Measurements from ENCODE around the gene MVB12B. TPM values are rescaled to one million over a fixed set of nuclear protein-coding genes. Genes with fewer than 3 reads are reported as not detected.
A peak's percentile ranks its signal among the peaks of the same experiment; 100 is the strongest.

The MVB12B gene
- total and polyA plus RNA-seq, 2 of the 13 experiments (the other 11 are each of a cell fraction or from before 2014, with no cell fraction given), result 12.1 to 30.1 TPM

DNA sequence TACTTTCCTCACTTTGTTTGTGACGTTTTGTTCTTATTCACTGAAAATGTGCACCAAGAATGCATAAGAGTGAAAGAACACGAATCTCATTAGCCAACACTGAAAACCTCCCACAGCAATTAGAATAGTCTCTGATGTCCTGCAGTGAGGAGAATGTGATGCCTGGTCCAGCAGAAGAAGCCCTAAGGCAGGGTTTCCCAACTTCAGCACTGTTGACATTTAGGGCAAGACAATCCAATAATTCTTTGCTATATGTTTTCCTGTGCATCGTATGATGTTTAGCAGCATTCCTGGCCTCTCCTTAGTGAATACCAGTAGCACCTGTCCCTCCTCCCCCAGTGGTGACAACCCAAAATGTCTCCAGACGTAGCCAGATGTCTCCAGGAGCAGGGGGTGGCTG lies 14.8 kb downstream of the MVB12B start:
- Histone ChIP-seq H3K4me2 (ENCODE audit: low read depth, low read length) (no peak overlapping the region), H3K9me3 (ENCODE audit: low read length) (no peaks in the 10 kb centered on the region), H2AFZ (ENCODE audit: low read length) (no peak overlapping the region), H3K9ac (ENCODE audit: insufficient read depth, low read depth, low read length) (no peak overlapping the region), H3K36me3 (replicated peaks in 1 of 2; ENCODE audit: control insufficient read depth in 1 of 2, insufficient read depth in 2 of 2, low read length in 2 of 2) (peaks cover 12 to 48% of the 10 kb centered on the region in 2 experiments), H4K20me1 (ENCODE audit: insufficient read depth, low read length) (peaks cover 4% of the 10 kb centered on the region), H3K27ac (ENCODE audit: extremely low read length, insufficient read depth, low read length) (no peak overlapping the region), H3K27me3 (ENCODE audit: control insufficient read depth in 1 of 2, insufficient read depth in 2 of 2, low read length in 2 of 2) (no peaks in the 10 kb centered on the region), H3K4me1 (ENCODE audit: insufficient read depth, low read length) (peaks cover 76% of the 10 kb centered on the region), H3K79me2 (ENCODE audit: insufficient read depth, low read length) (peaks cover 58% of the 10 kb centered on the region), H3K4me3 (replicated peaks in 1 of 3; ENCODE audit: insufficient read depth in 1 of 3, low read depth in 2 of 3, low read length in 3 of 3) (no peak overlapping the region)
- no peak for FAIRE-seq
- no peak for ATAC-seq
- TF ChIP-seq ZNF703 (CRISPR knock-in tag; IDR thresholded peaks at IDR 0.05; ENCODE audit: borderline replicate concordance) (no peak), SSRP1 (CRISPR knock-in tag; IDR thresholded peaks at IDR 0.05) (no peak), NR2F1 (CRISPR knock-in tag; IDR thresholded peaks at IDR 0.05) (no peak), HDAC6 (IDR thresholded peaks at IDR 0.05; ENCODE audit: low read depth, low read length) (no peak), ATF5 (CRISPR knock-in tag; IDR thresholded peaks at IDR 0.05; ENCODE audit: low read depth) (no peak), ZNF329 (CRISPR knock-in tag; IDR thresholded peaks at IDR 0.05; ENCODE audit: low read depth) (no peak), ZNF256 (CRISPR knock-in tag; conservative IDR thresholded peaks at IDR 0.05) (no peak), KAT2B (IDR thresholded peaks at IDR 0.05; ENCODE audit: borderline replicate concordance, low read depth, low read length) (no peak), STAT6 (CRISPR knock-in tag; IDR thresholded peaks at IDR 0.05; ENCODE audit: borderline replicate concordance) (no peak), ZNF772 (CRISPR knock-in tag; IDR thresholded peaks at IDR 0.05) (no peak), ZNF652 (CRISPR knock-in tag; IDR thresholded peaks at IDR 0.05; ENCODE audit: borderline replicate concordance, low read depth) (no peak), HNRNPUL1 (IDR thresholded peaks at IDR 0.05; ENCODE audit: low read depth, low read length) (no peak), ZNF720 (CRISPR knock-in tag; IDR thresholded peaks at IDR 0.05) (no peak), ZFP41 (CRISPR knock-in tag; IDR thresholded peaks at IDR 0.05; ENCODE audit: borderline replicate concordance) (no peak), POLR2G (IDR thresholded peaks at IDR 0.05; ENCODE audit: low read depth, low read length) (no peak), SP5 (CRISPR knock-in tag; IDR thresholded peaks at IDR 0.05; ENCODE audit: borderline replicate concordance, low read depth) (no peak), DR1 (CRISPR knock-in tag; IDR thresholded peaks at IDR 0.05) (no peak), ZSCAN9 (CRISPR knock-in tag; IDR thresholded peaks at IDR 0.05; ENCODE audit: borderline replicate concordance) (no peak), MIXL1 (CRISPR knock-in tag; IDR thresholded peaks at IDR 0.05) (no peak)
- no peak for DNase-seq (ENCODE audit: low spot score)
- TSS peak; percentile 15 for BruUV-seq (replicated peaks)
- intact Hi-C loops (cut with micrococcal nuclease; ENCODE audit: unreplicated experiment), result no loop called here
- POLR2A ChIA-PET, result interaction anchor here (3.8 kb wide), 1 partner anchor 34 kb away, joined by 15 read pairs; no protein-coding TSS in a partner anchor
- 98% methylated on average over 4 of the region's 4 CpGs for WGBS (ENCODE audit: low lambda C conversion rate)
- in situ Hi-C loops (cut with HindIII; ENCODE audit: extremely low pct_ligation_motif_present, low pct_unique_long_range_greater_than_20kb), result no loop called here
- CTCF ChIA-PET (ENCODE audit: low intra/inter-chr PET ratio, low total read pairs), result no interaction called here
